Activated CD4-positive, alpha-beta memory T cell treated with anti-CD3 and anti-CD28 coated beads for 36 hours (primary cell): ENCODE data around the gene ADRA2B. TPM values are rescaled to one million over a fixed set of nuclear protein-coding genes. Genes with fewer than 3 reads are reported as not detected.
A peak's percentile ranks its signal among the peaks of the same experiment; 100 is the strongest.
"Not testable (repeated sequence)": the region's sequence is repeated elsewhere in the genome, so short reads cannot be mapped to it uniquely, and the experiment has no call there.

Experiments
- CTCF ChIA-PET: fragments of 350-600 bp; sonication (Branson Sonifier 250); formaldehyde crosslinking; loops from one replicate; lab custom pipeline; 2021; ENCODE audit warnings: antibody characterized with exemption, inconsistent platforms; lab: Charles Lee
- POLR2A ChIA-PET: fragments of 350-600 bp; sonication (Branson Sonifier 250); formaldehyde crosslinking; loops from one replicate; lab custom pipeline; 2021; ENCODE audit warnings: antibody characterized with exemption; lab: Charles Lee
- DNase-seq: peaks from one replicate; pipeline ENCODE4 v3.0.0-alpha.2; 2020
- H3K27ac Mint-ChIP-seq: one replicate; pipeline ENCODE4 v1.8.0; 2021; ENCODE audit warnings: mixed read lengths
- H3K27me3 Mint-ChIP-seq: one replicate; pipeline ENCODE4 v1.8.0; 2021; ENCODE audit warnings: mixed read lengths
- H3K36me3 Mint-ChIP-seq: one replicate; pipeline ENCODE4 v1.8.0; 2021; ENCODE audit warnings: mixed read lengths
- H3K4me1 Mint-ChIP-seq: one replicate; pipeline ENCODE4 v1.8.0; 2021; ENCODE audit warnings: low read depth, mixed read lengths
- H3K4me3 Mint-ChIP-seq: one replicate; pipeline ENCODE4 v1.8.0; 2021; ENCODE audit warnings: mild to moderate bottlenecking, mixed read lengths
- H3K9me3 Mint-ChIP-seq: one replicate; pipeline ENCODE4 v1.8.0; 2021; ENCODE audit warnings: mixed read lengths
- intact Hi-C: fragments of 100-400 bp; cut with micrococcal nuclease; formaldehyde crosslinking; loops from one replicate; pipeline ENCODE4 v1.15.1; 2023
- total RNA-seq, 2 experiments: library from RNA; stranded (reverse); gene quantifications; one replicate each; pipeline ENCODE4 v1.2.3, GENCODE V29; 2021

ADRA2B gene
- total RNA-seq, 2 experiments from 2014 or later: 0.21 to 0.36 TPM

GRCh38 chr2:96067902-96068581, 48.3 kb downstream of the ADRA2B start:
- H3K36me3 Mint-ChIP-seq, H3K27ac Mint-ChIP-seq, H3K4me1 Mint-ChIP-seq, H3K9me3 Mint-ChIP-seq, H3K4me3 Mint-ChIP-seq, intact Hi-C loops, DNase-seq, H3K27me3 Mint-ChIP-seq, POLR2A ChIA-PET, CTCF ChIA-PET: not testable (repeated sequence)

GRCh38 chr2:96067098-96067660, 49.2 kb downstream of the ADRA2B start:
- intact Hi-C loops, CTCF ChIA-PET, H3K4me1 Mint-ChIP-seq, POLR2A ChIA-PET, H3K27ac Mint-ChIP-seq, H3K9me3 Mint-ChIP-seq, H3K4me3 Mint-ChIP-seq, DNase-seq, H3K36me3 Mint-ChIP-seq, H3K27me3 Mint-ChIP-seq: not testable (repeated sequence)

GRCh38 chr2:96066511-96066910, 49.9 kb downstream of the ADRA2B start:
- H3K9me3 Mint-ChIP-seq, POLR2A ChIA-PET, H3K27me3 Mint-ChIP-seq, CTCF ChIA-PET, DNase-seq, H3K27ac Mint-ChIP-seq, intact Hi-C loops, H3K4me1 Mint-ChIP-seq, H3K36me3 Mint-ChIP-seq, H3K4me3 Mint-ChIP-seq: not testable (repeated sequence)

- H3K4me1 Mint-ChIP-seq, H3K36me3 Mint-ChIP-seq, H3K27me3 Mint-ChIP-seq, H3K4me3 Mint-ChIP-seq, intact Hi-C loops, POLR2A ChIA-PET, H3K27ac Mint-ChIP-seq, H3K9me3 Mint-ChIP-seq: not testable (repeated sequence)
- CTCF ChIA-PET: interaction anchor here (0.9 kb wide), 1 partner anchor 1580 kb away, joined by 3 read pairs; the partner anchor contains the start of gene COX5B
- peak; percentile 7 for DNase-seq
Measured at GRCh38 chr2:96065954-96066353, 50.4 kb downstream of the ADRA2B start.

DNA sequence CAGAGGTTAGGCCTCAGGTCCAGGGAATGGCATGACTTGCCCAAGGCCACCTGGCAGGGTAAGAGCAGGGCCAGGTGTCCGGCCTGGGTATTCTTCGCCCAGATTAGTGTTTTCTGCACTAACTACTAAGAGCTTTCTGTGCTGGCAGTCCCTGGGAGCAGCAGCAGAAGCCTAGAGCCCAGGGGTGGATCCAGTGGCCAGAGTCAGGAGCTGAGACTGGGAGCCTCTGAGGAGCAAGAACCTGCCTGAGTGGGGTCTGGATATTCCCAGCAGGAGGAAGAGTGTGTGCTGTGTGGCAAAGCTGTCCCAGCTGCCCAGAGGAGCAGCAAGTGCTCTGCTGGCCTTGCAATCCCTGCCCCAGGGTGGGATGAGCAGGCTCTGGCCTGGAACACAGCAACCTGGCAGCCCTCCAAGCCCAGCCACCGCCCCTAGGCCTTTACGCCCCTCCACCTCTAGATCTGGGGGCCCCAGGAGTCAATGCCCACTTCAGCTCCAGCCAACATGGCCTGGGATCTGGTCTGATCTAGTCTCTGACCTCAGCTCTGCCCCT, 50.9 kb downstream of the ADRA2B start:
- H3K4me3 Mint-ChIP-seq: no peak overlapping the region
- intact Hi-C loops: no loop called here
- DNase-seq: peak; percentile 8
- H3K36me3 Mint-ChIP-seq: no peaks in the 10 kb centered on the region
- no peak overlapping the region for H3K27ac Mint-ChIP-seq
- ChIA-PET POLR2A (no interaction called here), CTCF (interaction anchor here (0.9 kb wide), 1 partner anchor 1581 kb away, joined by 3 read pairs; the partner anchor contains the start of gene COX5B)
- no peaks in the 10 kb centered on the region for H3K9me3 Mint-ChIP-seq
- H3K27me3 Mint-ChIP-seq: no peaks in the 10 kb centered on the region
- peaks cover 5% of the 10 kb centered on the region for H3K4me1 Mint-ChIP-seq

- H3K4me1 Mint-ChIP-seq, POLR2A ChIA-PET, H3K4me3 Mint-ChIP-seq, H3K27ac Mint-ChIP-seq, H3K27me3 Mint-ChIP-seq, H3K36me3 Mint-ChIP-seq, CTCF ChIA-PET, intact Hi-C loops, DNase-seq, H3K9me3 Mint-ChIP-seq: not testable (repeated sequence)
Measured at GRCh38 chr2:96064760-96065159, 51.6 kb downstream of the ADRA2B start.

DNA sequence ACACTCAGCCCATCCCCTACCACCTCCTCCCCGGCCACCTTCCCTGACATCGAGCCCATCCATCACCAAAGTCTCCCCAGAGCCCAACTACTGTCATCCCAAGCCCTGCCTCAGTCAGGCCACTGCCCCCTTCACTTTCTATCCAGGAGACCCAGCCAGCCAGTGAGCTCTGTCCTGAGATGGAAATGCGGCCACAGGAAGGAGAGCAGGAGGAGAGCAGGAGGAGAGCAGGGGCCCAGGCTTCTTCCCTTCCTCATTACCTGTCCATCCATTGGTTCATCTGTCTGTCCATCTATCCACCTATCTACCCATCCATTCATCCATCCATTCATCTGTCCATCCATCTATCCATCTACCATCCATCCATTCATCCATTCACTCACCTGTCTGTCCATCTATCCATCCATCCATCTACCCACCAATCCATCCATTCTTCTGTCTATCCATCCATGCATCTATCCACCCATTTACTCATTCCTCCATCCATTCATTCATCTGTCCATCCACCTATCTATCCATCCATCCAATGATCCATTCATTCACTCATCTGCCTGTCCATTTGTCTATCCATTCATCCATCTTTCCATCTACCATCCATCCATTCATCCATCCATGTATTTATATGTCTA, 52.2 kb downstream of the ADRA2B start:
- H3K9me3 Mint-ChIP-seq, CTCF ChIA-PET: not testable (repeated sequence)

DNA sequence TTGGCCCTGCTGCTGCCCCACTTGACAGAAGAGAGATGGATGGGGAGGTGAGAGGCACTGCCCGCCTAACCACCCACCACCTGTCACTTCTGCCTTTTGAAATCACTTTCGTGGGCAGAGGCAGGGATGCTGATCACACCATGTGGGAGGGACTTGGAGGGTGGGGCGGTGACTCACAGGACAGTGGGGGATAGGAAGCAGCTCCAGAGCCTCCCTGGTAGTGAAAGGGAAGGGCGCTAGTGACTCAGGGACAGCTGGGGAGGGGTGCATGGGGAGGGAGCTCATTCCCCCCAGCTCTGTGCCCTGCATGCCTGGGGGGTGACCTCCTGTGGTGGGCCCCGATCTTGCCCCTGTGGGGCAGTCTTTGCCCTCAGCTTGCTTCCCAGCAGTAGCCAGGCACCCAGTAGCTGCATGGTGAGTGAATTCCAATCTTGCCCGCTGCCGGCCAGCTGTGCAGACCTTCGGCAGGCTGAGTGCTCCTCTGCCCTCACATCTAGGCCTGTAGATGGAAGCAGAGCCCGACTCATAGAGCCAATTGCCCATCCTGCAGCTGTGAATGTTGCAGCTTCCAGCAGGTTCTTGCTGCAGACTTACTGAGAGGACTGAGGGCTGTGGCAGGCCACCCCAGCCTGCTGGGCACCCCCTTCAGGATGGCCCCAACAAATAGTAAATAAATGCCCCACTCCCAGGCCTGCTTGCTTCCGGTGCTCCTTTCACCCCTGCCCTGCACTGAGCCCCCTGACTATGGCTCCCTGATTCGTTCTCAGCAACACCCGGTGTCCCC, 53.1 kb downstream of the ADRA2B start:
- POLR2A ChIA-PET, H3K9me3 Mint-ChIP-seq, H3K27me3 Mint-ChIP-seq, CTCF ChIA-PET, intact Hi-C loops, H3K36me3 Mint-ChIP-seq, H3K4me1 Mint-ChIP-seq, H3K4me3 Mint-ChIP-seq, H3K27ac Mint-ChIP-seq: not testable (repeated sequence)
- DNase-seq: peak; percentile 68

More for the DNA sequence above, 52.2 kb downstream of the ADRA2B start:
- intact Hi-C loops, H3K27ac Mint-ChIP-seq, DNase-seq, H3K4me3 Mint-ChIP-seq, POLR2A ChIA-PET, H3K4me1 Mint-ChIP-seq, H3K36me3 Mint-ChIP-seq, H3K27me3 Mint-ChIP-seq: not testable (repeated sequence)

Other genes with a start within 250 kb of the ADRA2B start
- gene ANKRD36C, start 124.7 kb downstream of the ADRA2B start, total RNA-seq: 10 to 100 TPM; 32.4 to 37.3 TPM
- gene GPAT2, start 81.7 kb downstream of the ADRA2B start, total RNA-seq: 10 to 100 TPM; 15.4 to 16.4 TPM
- 1 to 10 TPM; 1.8 to 2.4 TPM for gene ASTL, start 21.9 kb upstream of the ADRA2B start, total RNA-seq
- gene DUSP2, start 28.9 kb upstream of the ADRA2B start, total RNA-seq: 100 to 1,000 TPM; 522 to 539 TPM
- gene STARD7, start 92.3 kb upstream of the ADRA2B start, total RNA-seq: 100 to 1,000 TPM; 173 to 181 TPM
- gene TMEM127, start 149.4 kb upstream of the ADRA2B start, total RNA-seq: 10 to 100 TPM; 19.3 to 22.2 TPM
- gene CIAO1, start 149.7 kb upstream of the ADRA2B start, total RNA-seq: 10 to 100 TPM; 86.6 to 87.1 TPM
- 100 to 1,000 TPM; 165 to 175 TPM for gene SNRNP200, start 189.0 kb upstream of the ADRA2B start, total RNA-seq
- gene ITPRIPL1, start 208.7 kb upstream of the ADRA2B start, total RNA-seq: 10 to 100 TPM; 30.2 TPM
- gene NCAPH, start 219.2 kb upstream of the ADRA2B start, total RNA-seq: 10 to 100 TPM; 96.9 to 98.8 TPM